PFSK-1 (cell line): ENCODE results near the gene GADD45GIP1.

Source experiments
- POLR2AphosphoS5 ChIP-seq: IDR thresholded peaks from 2 replicates; pipeline ENCODE4 v1.6.1; 2012; ENCODE audit warnings: low read depth, mild to moderate bottlenecking, control low read depth, low read length, moderate library complexity
- REST ChIP-seq, 2 experiments: IDR thresholded peaks; 2 replicates each; pipeline versions ENCODE4 v1.6.1 to v1.8.0; 2011 to 2012; ENCODE audit warnings: low read depth in 2 of 2, low read length in 2 of 2, control low read depth in 1 of 2, inconsistent platforms in 1 of 2, mild to moderate bottlenecking in 1 of 2, moderate library complexity in 1 of 2; ENCODE audit not compliant: insufficient read depth in 1 of 2
- SIN3A ChIP-seq: IDR thresholded peaks from 2 replicates; pipeline ENCODE4 v1.6.1; 2012; ENCODE audit warnings: mild to moderate bottlenecking, low read length, moderate library complexity, borderline replicate concordance; ENCODE audit not compliant: insufficient read depth
- TAF1 ChIP-seq: IDR thresholded peaks from 2 replicates; pipeline ENCODE4 v1.6.1; 2012; ENCODE audit warnings: low read length, control low read depth, borderline replicate concordance; ENCODE audit not compliant: insufficient read depth

- TF ChIP-seq REST (IDR thresholded peaks at IDR 0.05; ENCODE audit: insufficient read depth in 1 of 2, low read depth in 2 of 2, low read length in 2 of 2): no peak
- TF ChIP-seq SIN3A: no peak
- no peak for TF ChIP-seq TAF1
- TF ChIP-seq POLR2AphosphoS5: no peak
These were observed 30.2 kb upstream of the GADD45GIP1 start for GRCh38 chr19:12987190-12987589.
